ENCODE measurements around the gene DCC. TPM values are rescaled to one million over a fixed set of nuclear protein-coding genes. Genes with fewer than 3 reads are reported as not detected.

The DCC gene
- total and polyA plus RNA-seq, 9 of the 15 experiments (the other 6 are each of a cell fraction or from before 2014, with no cell fraction given), result not detected

DNA sequence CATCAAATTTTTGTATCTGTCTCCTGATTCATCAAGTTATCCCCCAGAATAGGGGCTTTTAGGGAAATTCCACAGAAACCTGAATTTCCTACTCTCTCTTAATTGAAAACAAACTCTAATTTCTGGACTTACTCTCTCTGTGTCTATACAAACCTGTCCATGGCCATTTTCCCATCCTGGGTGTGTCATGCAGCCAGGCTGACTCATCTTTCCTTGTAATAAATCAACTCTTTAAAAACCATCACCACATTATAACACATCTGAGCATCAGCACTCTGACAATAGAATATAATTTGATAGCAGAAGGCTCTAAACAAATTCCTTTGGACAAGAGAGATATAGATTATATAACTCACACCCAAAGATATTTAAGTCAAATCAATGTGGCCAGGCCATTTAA, 610.2 kb downstream of the DCC start (continued):
- TF ChIP-seq, protein P1, sequence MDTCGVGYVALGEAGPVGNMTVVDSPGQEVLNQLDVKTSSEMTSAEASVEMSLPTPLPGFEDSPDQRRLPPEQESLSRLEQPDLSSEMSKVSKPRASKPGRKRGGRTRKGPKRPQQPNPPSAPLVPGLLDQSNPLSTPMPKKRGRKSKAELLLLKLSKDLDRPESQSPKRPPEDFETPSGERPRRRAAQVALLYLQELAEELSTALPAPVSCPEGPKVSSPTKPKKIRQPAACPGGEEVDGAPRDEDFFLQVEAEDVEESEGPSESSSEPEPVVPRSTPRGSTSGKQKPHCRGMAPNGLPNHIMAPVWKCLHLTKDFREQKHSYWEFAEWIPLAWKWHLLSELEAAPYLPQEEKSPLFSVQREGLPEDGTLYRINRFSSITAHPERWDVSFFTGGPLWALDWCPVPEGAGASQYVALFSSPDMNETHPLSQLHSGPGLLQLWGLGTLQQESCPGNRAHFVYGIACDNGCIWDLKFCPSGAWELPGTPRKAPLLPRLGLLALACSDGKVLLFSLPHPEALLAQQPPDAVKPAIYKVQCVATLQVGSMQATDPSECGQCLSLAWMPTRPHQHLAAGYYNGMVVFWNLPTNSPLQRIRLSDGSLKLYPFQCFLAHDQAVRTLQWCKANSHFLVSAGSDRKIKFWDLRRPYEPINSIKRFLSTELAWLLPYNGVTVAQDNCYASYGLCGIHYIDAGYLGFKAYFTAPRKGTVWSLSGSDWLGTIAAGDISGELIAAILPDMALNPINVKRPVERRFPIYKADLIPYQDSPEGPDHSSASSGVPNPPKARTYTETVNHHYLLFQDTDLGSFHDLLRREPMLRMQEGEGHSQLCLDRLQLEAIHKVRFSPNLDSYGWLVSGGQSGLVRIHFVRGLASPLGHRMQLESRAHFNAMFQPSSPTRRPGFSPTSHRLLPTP (IDR thresholded peaks at IDR 0.05; ENCODE audit: borderline replicate concordance, extremely low read depth, insufficient read length), result no peak
- TF ChIP-seq GATAD2A (IDR thresholded peaks at IDR 0.05) (no peak), ZBTB17 (CRISPR knock-in tag; IDR thresholded peaks at IDR 0.05) (no peak), HNRNPL (IDR thresholded peaks at IDR 0.05; ENCODE audit: low read depth, low read length) (no peak), E2F3 (CRISPR knock-in tag; IDR thresholded peaks at IDR 0.05) (no peak), ZNF436 (CRISPR knock-in tag; IDR thresholded peaks at IDR 0.05) (no peak), RUNX1 (IDR thresholded peaks at IDR 0.05; ENCODE audit: low read depth) (no peak), SLC30A9 (CRISPR knock-in tag; IDR thresholded peaks at IDR 0.05) (no peak), CAMTA2 (CRISPR knock-in tag; conservative IDR thresholded peaks at IDR 0.05) (no peak)
- TF ChIP-seq, protein P2, sequence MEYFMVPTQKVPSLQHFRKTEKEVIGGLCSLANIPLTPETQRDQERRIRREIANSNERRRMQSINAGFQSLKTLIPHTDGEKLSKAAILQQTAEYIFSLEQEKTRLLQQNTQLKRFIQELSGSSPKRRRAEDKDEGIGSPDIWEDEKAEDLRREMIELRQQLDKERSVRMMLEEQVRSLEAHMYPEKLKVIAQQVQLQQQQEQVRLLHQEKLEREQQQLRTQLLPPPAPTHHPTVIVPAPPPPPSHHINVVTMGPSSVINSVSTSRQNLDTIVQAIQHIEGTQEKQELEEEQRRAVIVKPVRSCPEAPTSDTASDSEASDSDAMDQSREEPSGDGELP (CRISPR knock-in tag; IDR thresholded peaks at IDR 0.05; ENCODE audit: borderline replicate concordance), result no peak
- TF ChIP-seq, protein P3, sequence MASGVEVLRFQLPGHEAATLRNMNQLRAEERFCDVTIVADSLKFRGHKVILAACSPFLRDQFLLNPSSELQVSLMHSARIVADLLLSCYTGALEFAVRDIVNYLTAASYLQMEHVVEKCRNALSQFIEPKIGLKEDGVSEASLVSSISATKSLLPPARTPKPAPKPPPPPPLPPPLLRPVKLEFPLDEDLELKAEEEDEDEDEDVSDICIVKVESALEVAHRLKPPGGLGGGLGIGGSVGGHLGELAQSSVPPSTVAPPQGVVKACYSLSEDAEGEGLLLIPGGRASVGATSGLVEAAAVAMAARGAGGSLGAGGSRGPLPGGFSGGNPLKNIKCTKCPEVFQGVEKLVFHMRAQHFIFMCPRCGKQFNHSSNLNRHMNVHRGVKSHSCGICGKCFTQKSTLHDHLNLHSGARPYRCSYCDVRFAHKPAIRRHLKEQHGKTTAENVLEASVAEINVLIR (CRISPR knock-in tag; IDR thresholded peaks at IDR 0.05), result no peak
- TF ChIP-seq, protein P4, sequence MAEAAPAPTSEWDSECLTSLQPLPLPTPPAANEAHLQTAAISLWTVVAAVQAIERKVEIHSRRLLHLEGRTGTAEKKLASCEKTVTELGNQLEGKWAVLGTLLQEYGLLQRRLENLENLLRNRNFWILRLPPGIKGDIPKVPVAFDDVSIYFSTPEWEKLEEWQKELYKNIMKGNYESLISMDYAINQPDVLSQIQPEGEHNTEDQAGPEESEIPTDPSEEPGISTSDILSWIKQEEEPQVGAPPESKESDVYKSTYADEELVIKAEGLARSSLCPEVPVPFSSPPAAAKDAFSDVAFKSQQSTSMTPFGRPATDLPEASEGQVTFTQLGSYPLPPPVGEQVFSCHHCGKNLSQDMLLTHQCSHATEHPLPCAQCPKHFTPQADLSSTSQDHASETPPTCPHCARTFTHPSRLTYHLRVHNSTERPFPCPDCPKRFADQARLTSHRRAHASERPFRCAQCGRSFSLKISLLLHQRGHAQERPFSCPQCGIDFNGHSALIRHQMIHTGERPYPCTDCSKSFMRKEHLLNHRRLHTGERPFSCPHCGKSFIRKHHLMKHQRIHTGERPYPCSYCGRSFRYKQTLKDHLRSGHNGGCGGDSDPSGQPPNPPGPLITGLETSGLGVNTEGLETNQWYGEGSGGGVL (CRISPR knock-in tag; IDR thresholded peaks at IDR 0.05), result no peak
- TF ChIP-seq, protein P5, sequence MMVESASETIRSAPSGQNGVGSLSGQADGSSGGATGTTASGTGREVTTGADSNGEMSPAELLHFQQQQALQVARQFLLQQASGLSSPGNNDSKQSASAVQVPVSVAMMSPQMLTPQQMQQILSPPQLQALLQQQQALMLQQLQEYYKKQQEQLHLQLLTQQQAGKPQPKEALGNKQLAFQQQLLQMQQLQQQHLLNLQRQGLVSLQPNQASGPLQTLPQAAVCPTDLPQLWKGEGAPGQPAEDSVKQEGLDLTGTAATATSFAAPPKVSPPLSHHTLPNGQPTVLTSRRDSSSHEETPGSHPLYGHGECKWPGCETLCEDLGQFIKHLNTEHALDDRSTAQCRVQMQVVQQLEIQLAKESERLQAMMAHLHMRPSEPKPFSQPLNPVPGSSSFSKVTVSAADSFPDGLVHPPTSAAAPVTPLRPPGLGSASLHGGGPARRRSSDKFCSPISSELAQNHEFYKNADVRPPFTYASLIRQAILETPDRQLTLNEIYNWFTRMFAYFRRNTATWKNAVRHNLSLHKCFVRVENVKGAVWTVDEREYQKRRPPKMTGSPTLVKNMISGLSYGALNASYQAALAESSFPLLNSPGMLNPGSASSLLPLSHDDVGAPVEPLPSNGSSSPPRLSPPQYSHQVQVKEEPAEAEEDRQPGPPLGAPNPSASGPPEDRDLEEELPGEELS (CRISPR knock-in tag; IDR thresholded peaks at IDR 0.05; ENCODE audit: borderline replicate concordance), result no peak

Data from K562 (cell line).